Measurements from ENCODE around the gene SGCD. TPM values are rescaled to one million over a fixed set of nuclear protein-coding genes. Genes with fewer than 3 reads are reported as not detected.

The SGCD gene
- total and polyA plus RNA-seq, 9 of the 15 experiments (the other 6 are each of a cell fraction or from before 2014, with no cell fraction given): not detected

DNA sequence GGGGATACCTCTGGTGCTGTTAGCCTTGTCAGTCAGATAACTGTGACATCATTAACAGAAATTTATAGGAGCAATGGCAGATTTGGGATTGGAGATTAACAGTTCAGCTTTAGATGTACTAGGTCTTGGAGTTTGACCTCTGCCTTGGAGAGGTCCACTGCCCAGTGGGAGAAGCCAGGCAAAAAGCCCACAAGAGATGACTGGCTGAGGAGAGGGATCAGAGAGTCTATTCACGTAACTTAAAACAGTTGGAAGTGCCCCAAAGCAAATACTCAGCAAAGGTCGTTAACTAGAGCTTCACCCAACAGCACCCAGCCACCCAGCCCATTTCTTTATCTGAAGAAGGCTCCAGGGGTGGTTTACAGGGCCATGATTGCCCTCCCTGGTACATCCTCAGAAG, 290.5 kb downstream of the SGCD start:
- in situ Hi-C loops (cut with MboI) (no loop called here), intact Hi-C loops (cut with micrococcal nuclease) (no loop called here)
- Histone ChIP-seq H3K4me3 (no peak overlapping the region), H3K27me3 (ENCODE audit: control insufficient read depth in 2 of 2, insufficient read depth in 2 of 2, low read length in 2 of 2) (no peaks in the 10 kb centered on the region), H3K27ac (ENCODE audit: extremely low read depth, low read depth, low read length) (no peak overlapping the region), H4K20me1 (replicated peaks; ENCODE audit: control insufficient read depth, insufficient read depth, low read length) (no peaks in the 10 kb centered on the region), H3K36me3 (ENCODE audit: control insufficient read depth, insufficient read depth, low read length) (no peaks in the 10 kb centered on the region), H3K9me1 (ENCODE audit: control insufficient read depth, insufficient read depth, low read length) (no peaks in the 10 kb centered on the region), H3K9me3 (replicated peaks; ENCODE audit: control insufficient read depth, insufficient read depth, low read depth, low read length) (no peaks in the 10 kb centered on the region), H3K79me2 (ENCODE audit: control insufficient read depth, insufficient read depth, low read length) (no peaks in the 10 kb centered on the region), H2AFZ (ENCODE audit: low read depth, low read length) (no peak overlapping the region), H3K4me2 (ENCODE audit: insufficient read depth, low read length) (no peak overlapping the region), H3K9ac (ENCODE audit: insufficient read depth in 1 of 2, low read depth in 2 of 2, low read length in 2 of 2) (no peak overlapping the region), H3K4me1 (replicated peaks in 1 of 2; ENCODE audit: control insufficient read depth in 2 of 2, insufficient read depth in 2 of 2, low read length in 2 of 2) (no peaks in the 10 kb centered on the region)
- 0% methylated on average over 2 of the region's 2 CpGs for WGBS (ENCODE audit: insufficient coverage, low coverage, missing lambda C conversion rate)
- ChIA-PET POLR2A (no interaction called here), CTCF (ENCODE audit: low intra/inter-chr PET ratio) (no interaction called here)
- FAIRE-seq: no peak
- ATAC-seq: no peak
- BruUV-seq (replicated peaks): no TSS peak
- DNase-seq (ENCODE audit: extremely low read depth in 1 of 4, low spot score in 3 of 4): no peak
- no peak for TF ChIP-seq HMGN3 (IDR thresholded peaks at IDR 0.05; ENCODE audit: borderline replicate concordance, extremely low read depth, insufficient read length, low read depth, low read length)
- TF ChIP-seq, protein P1, sequence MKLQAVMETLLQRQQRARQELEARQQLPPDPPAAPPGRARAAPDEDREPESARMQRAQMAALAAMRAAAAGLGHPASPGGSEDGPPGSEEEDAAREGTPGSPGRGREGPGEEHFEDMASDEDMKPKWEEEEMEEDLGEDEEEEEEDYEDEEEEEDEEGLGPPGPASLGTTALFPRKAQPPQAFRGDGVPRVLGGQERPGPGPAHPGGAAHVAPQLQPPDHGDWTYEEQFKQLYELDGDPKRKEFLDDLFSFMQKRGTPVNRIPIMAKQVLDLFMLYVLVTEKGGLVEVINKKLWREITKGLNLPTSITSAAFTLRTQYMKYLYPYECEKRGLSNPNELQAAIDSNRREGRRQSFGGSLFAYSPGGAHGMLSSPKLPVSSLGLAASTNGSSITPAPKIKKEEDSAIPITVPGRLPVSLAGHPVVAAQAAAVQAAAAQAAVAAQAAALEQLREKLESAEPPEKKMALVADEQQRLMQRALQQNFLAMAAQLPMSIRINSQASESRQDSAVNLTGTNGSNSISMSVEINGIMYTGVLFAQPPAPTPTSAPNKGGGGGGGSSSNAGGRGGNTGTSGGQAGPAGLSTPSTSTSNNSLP (IDR thresholded peaks at IDR 0.05; ENCODE audit: borderline replicate concordance, low read depth, low read length): no peak
- TF ChIP-seq, protein P2, sequence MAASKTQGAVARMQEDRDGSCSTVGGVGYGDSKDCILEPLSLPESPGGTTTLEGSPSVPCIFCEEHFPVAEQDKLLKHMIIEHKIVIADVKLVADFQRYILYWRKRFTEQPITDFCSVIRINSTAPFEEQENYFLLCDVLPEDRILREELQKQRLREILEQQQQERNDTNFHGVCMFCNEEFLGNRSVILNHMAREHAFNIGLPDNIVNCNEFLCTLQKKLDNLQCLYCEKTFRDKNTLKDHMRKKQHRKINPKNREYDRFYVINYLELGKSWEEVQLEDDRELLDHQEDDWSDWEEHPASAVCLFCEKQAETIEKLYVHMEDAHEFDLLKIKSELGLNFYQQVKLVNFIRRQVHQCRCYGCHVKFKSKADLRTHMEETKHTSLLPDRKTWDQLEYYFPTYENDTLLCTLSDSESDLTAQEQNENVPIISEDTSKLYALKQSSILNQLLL (CRISPR knock-in tag; IDR thresholded peaks at IDR 0.05; ENCODE audit: borderline replicate concordance): no peak
- TF ChIP-seq ZNF324 (CRISPR knock-in tag; IDR thresholded peaks at IDR 0.05): no peak
- TF ChIP-seq, protein P3, sequence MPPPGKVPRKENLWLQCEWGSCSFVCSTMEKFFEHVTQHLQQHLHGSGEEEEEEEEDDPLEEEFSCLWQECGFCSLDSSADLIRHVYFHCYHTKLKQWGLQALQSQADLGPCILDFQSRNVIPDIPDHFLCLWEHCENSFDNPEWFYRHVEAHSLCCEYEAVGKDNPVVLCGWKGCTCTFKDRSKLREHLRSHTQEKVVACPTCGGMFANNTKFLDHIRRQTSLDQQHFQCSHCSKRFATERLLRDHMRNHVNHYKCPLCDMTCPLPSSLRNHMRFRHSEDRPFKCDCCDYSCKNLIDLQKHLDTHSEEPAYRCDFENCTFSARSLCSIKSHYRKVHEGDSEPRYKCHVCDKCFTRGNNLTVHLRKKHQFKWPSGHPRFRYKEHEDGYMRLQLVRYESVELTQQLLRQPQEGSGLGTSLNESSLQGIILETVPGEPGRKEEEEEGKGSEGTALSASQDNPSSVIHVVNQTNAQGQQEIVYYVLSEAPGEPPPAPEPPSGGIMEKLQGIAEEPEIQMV (tag; conservative IDR thresholded peaks at IDR 0.05; ENCODE audit: low read depth): no peak
- TF ChIP-seq, protein P4, sequence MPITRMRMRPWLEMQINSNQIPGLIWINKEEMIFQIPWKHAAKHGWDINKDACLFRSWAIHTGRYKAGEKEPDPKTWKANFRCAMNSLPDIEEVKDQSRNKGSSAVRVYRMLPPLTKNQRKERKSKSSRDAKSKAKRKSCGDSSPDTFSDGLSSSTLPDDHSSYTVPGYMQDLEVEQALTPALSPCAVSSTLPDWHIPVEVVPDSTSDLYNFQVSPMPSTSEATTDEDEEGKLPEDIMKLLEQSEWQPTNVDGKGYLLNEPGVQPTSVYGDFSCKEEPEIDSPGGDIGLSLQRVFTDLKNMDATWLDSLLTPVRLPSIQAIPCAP (CRISPR knock-in tag; IDR thresholded peaks at IDR 0.05; ENCODE audit: borderline replicate concordance): no peak
- no peak for TF ChIP-seq ZBTB7A (IDR thresholded peaks at IDR 0.05; ENCODE audit: borderline replicate concordance, control insufficient read depth, low read depth, low read length)
- no peak for TF ChIP-seq ILF3 (IDR thresholded peaks at IDR 0.05; ENCODE audit: borderline replicate concordance)
- TF ChIP-seq, protein P5, sequence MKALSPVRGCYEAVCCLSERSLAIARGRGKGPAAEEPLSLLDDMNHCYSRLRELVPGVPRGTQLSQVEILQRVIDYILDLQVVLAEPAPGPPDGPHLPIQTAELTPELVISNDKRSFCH (CRISPR knock-in tag; IDR thresholded peaks at IDR 0.05): no peak
- TF ChIP-seq, protein P5 (tag; IDR thresholded peaks at IDR 0.05): no peak
- TF ChIP-seq CHD1 (IDR thresholded peaks at IDR 0.05; ENCODE audit: low read length): no peak
- TF ChIP-seq PTTG1 (tag; IDR thresholded peaks at IDR 0.05; ENCODE audit: low read depth): no peak
- no peak for TF ChIP-seq LARP7 (IDR thresholded peaks at IDR 0.05)
- TF ChIP-seq NFATC3 (IDR thresholded peaks at IDR 0.05): no peak
- no peak for TF ChIP-seq MCM7 (IDR thresholded peaks at IDR 0.05)
- TF ChIP-seq ZNF57 (CRISPR knock-in tag; IDR thresholded peaks at IDR 0.05): no peak
- TF ChIP-seq MAZ (CRISPR knock-in tag; conservative IDR thresholded peaks at IDR 0.05 in 1 of 2, IDR thresholded peaks at IDR 0.05 in 1 of 2): no peak
- no peak for TF ChIP-seq ZNF384 (IDR thresholded peaks at IDR 0.05; ENCODE audit: low read depth, low read length)
- TF ChIP-seq GTF2A2 (tag; IDR thresholded peaks at IDR 0.05): no peak
